ENCODE data around the gene CALD1. TPM values are rescaled to one million over a fixed set of nuclear protein-coding genes. Genes with fewer than 3 reads are reported as not detected.
A peak's percentile ranks its signal among the peaks of the same experiment; 100 is the strongest.

The CALD1 gene
- polyA plus RNA-seq, 4 donors, result 3.4 to 70.8 (median 45.3) TPM

- WGBS, 3 donors, result 77 to 86% (median 82%) methylated on average over 9 of the region's 9 CpGs
- no peak overlapping the region for H3K27ac ChIP-seq (ENCODE audit: low read depth in 1 of 3, low read length in 2 of 3)
- H3K4me1 ChIP-seq (ENCODE audit: control insufficient read depth in 3 of 3, insufficient read depth in 2 of 3, low read depth in 1 of 3, low read length in 2 of 3), result peaks cover 0 to 9% (median 0%) of the 10 kb centered on the region in 3 donors
- no peaks in the 10 kb centered on the region for H3K27me3 ChIP-seq (ENCODE audit: control insufficient read depth in 3 of 3, insufficient read depth in 3 of 3, low read length in 3 of 3)
- no peak for DNase-seq
- H3K36me3 ChIP-seq (ENCODE audit: control insufficient read depth in 3 of 3, insufficient read depth in 2 of 3, low read depth in 1 of 3, low read length in 3 of 3), result no peaks in the 10 kb centered on the region
- no peak for FAIRE-seq
- peaks cover 0 to 12% of the 10 kb centered on the region in 2 donors for H3K9me3 ChIP-seq (ENCODE audit: control insufficient read depth in 2 of 2, insufficient read depth in 1 of 2, low read depth in 1 of 2, low read length in 1 of 2)
- no peak overlapping the region for H3K4me3 ChIP-seq (ENCODE audit: low read depth in 1 of 3, low read length in 3 of 3)
These were observed 120.9 kb downstream of the CALD1 start for GRCh38 chr7:134900166-134900982.

DNA sequence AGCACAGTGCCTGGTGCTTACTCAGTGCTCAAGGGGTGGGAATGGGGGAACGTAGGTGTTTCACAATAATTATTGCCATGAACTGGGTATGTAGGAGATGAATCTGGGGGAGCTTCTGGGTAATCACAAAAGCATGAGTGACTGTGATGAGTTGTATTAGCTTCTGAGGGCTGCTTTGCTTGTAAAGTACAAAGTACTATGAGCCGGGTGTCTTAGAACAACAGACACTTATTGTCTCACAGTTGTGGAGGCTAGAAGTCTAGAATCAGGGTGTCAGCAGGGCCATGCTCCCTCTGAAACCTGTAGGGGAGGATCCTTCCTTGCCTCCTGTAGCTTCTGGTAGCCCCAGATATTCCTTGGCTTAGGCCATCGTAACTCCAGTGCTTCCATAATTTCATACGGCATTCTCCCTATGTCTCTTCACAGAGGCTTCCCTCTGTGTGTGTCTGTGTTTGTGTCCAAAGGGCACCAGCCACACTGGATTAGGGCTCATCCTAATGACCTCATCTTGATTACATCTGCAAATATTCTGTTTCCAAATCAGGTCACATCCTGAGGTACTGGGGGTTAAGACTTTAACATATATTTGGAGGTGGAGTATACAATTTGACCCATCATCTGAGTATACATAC is 122.1 kb downstream of the CALD1 start:
- peak overlapping the region in 2 of 3 donors; percentile 9 to 53 for H3K27ac ChIP-seq (ENCODE audit: low read depth in 1 of 3, low read length in 2 of 3)
- 42 to 67% (median 62%) methylated on average over 4 of the region's 4 CpGs for WGBS, 3 donors
- H3K4me3 ChIP-seq (ENCODE audit: low read depth in 1 of 3, low read length in 3 of 3), result no peak overlapping the region
- H3K4me1 ChIP-seq (ENCODE audit: control insufficient read depth in 3 of 3, insufficient read depth in 2 of 3, low read depth in 1 of 3, low read length in 2 of 3), result peaks cover 0 to 9% (median 0%) of the 10 kb centered on the region in 3 donors
- H3K36me3 ChIP-seq (ENCODE audit: control insufficient read depth in 3 of 3, insufficient read depth in 2 of 3, low read depth in 1 of 3, low read length in 3 of 3), result no peaks in the 10 kb centered on the region
- FAIRE-seq (no peak), DNase-seq (peak in 1 of 2 donors; percentile 62)
- no peaks in the 10 kb centered on the region for H3K27me3 ChIP-seq (ENCODE audit: control insufficient read depth in 3 of 3, insufficient read depth in 3 of 3, low read length in 3 of 3)
- peaks cover 0 to 5% of the 10 kb centered on the region in 2 donors for H3K9me3 ChIP-seq (ENCODE audit: control insufficient read depth in 2 of 2, insufficient read depth in 1 of 2, low read depth in 1 of 2, low read length in 1 of 2)

- peaks cover 0 to 3% of the 10 kb centered on the region in 2 donors for H3K9me3 ChIP-seq (ENCODE audit: control insufficient read depth in 2 of 2, insufficient read depth in 1 of 2, low read depth in 1 of 2, low read length in 1 of 2)
- WGBS, 3 donors, result 77 to 81% (median 80%) methylated on average over 2 of the region's 2 CpGs
- peaks cover 0 to 9% (median 0%) of the 10 kb centered on the region in 3 donors for H3K4me1 ChIP-seq (ENCODE audit: control insufficient read depth in 3 of 3, insufficient read depth in 2 of 3, low read depth in 1 of 3, low read length in 2 of 3)
- no peak overlapping the region for H3K4me3 ChIP-seq (ENCODE audit: low read depth in 1 of 3, low read length in 3 of 3)
- no peak for FAIRE-seq
- no peaks in the 10 kb centered on the region for H3K27me3 ChIP-seq (ENCODE audit: control insufficient read depth in 3 of 3, insufficient read depth in 3 of 3, low read length in 3 of 3)
- peak overlapping the region in 2 of 3 donors; percentile 9 to 53 for H3K27ac ChIP-seq (ENCODE audit: low read depth in 1 of 3, low read length in 2 of 3)
- no peaks in the 10 kb centered on the region for H3K36me3 ChIP-seq (ENCODE audit: control insufficient read depth in 3 of 3, insufficient read depth in 2 of 3, low read depth in 1 of 3, low read length in 3 of 3)
- peak in 1 of 2 donors; percentile 39 for DNase-seq
These were observed 122.6 kb downstream of the CALD1 start for GRCh38 chr7:134902058-134902457.

- Histone ChIP-seq H3K36me3 (ENCODE audit: control insufficient read depth in 3 of 3, insufficient read depth in 2 of 3, low read depth in 1 of 3, low read length in 3 of 3) (no peaks in the 10 kb centered on the region), H3K27ac (ENCODE audit: low read depth in 1 of 3, low read length in 2 of 3) (no peak overlapping the region), H3K27me3 (ENCODE audit: control insufficient read depth in 3 of 3, insufficient read depth in 3 of 3, low read length in 3 of 3) (no peaks in the 10 kb centered on the region), H3K4me1 (ENCODE audit: control insufficient read depth in 3 of 3, insufficient read depth in 2 of 3, low read depth in 1 of 3, low read length in 2 of 3) (peaks cover 0 to 9% (median 0%) of the 10 kb centered on the region in 3 donors), H3K4me3 (ENCODE audit: low read depth in 1 of 3, low read length in 3 of 3) (no peak overlapping the region), H3K9me3 (ENCODE audit: control insufficient read depth in 2 of 2, insufficient read depth in 1 of 2, low read depth in 1 of 2, low read length in 1 of 2) (no peaks in the 10 kb centered on the region)
- WGBS, 3 donors, result 88 to 91% (median 91%) methylated on average over 5 of the region's 5 CpGs
- DNase-seq (no peak), FAIRE-seq (no peak)
These were observed 123.8 kb downstream of the CALD1 start for GRCh38 chr7:134903073-134903790.

GRCh38 chr7:134905375-134905774 is 125.9 kb downstream of the CALD1 start:
- Histone ChIP-seq H3K36me3 (ENCODE audit: control insufficient read depth in 3 of 3, insufficient read depth in 2 of 3, low read depth in 1 of 3, low read length in 3 of 3) (no peaks in the 10 kb centered on the region), H3K9me3 (ENCODE audit: control insufficient read depth in 2 of 2, insufficient read depth in 1 of 2, low read depth in 1 of 2, low read length in 1 of 2) (no peaks in the 10 kb centered on the region), H3K27me3 (ENCODE audit: control insufficient read depth in 3 of 3, insufficient read depth in 3 of 3, low read length in 3 of 3) (no peaks in the 10 kb centered on the region), H3K4me1 (ENCODE audit: control insufficient read depth in 3 of 3, insufficient read depth in 2 of 3, low read depth in 1 of 3, low read length in 2 of 3) (peaks cover 0 to 12% (median 0%) of the 10 kb centered on the region in 3 donors), H3K27ac (ENCODE audit: low read depth in 1 of 3, low read length in 2 of 3) (peak overlapping the region in 1 of 3 donors; percentile 61), H3K4me3 (ENCODE audit: low read depth in 1 of 3, low read length in 3 of 3) (no peak overlapping the region)
- 47 to 67% (median 62%) methylated on average over 2 of the region's 2 CpGs for WGBS, 3 donors
- DNase-seq (peak in 1 of 2 donors; percentile 21), FAIRE-seq (no peak)

DNA sequence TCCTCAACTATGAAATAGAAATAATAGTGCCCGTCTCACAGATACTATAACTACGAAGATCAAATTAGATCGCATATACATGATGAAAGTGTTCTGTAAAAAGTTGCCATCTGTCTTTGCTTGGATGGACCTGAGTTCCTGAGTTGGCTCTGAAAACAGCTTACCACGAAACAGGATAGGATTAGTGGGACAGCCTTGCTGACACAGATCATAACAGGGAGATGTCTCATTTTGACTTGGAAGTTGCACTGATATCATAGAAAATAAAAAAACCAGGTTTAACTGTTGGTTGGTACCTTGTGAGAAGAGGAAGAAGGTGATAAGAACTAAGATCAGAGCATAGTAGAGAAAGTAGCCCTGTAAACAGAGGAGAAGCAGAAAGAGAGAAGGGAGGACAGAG is 127.6 kb downstream of the CALD1 start:
- no peak for DNase-seq
- Histone ChIP-seq H3K4me1 (ENCODE audit: control insufficient read depth in 3 of 3, insufficient read depth in 2 of 3, low read depth in 1 of 3, low read length in 2 of 3) (peaks cover 2 to 14% (median 2%) of the 10 kb centered on the region in 3 donors), H3K27ac (ENCODE audit: low read depth in 1 of 3, low read length in 2 of 3) (no peak overlapping the region), H3K9me3 (ENCODE audit: control insufficient read depth in 2 of 2, insufficient read depth in 1 of 2, low read depth in 1 of 2, low read length in 1 of 2) (no peaks in the 10 kb centered on the region), H3K4me3 (ENCODE audit: low read depth in 1 of 3, low read length in 3 of 3) (no peak overlapping the region), H3K27me3 (ENCODE audit: control insufficient read depth in 3 of 3, insufficient read depth in 3 of 3, low read length in 3 of 3) (no peaks in the 10 kb centered on the region), H3K36me3 (ENCODE audit: control insufficient read depth in 3 of 3, insufficient read depth in 2 of 3, low read depth in 1 of 3, low read length in 3 of 3) (no peaks in the 10 kb centered on the region)
- no peak for FAIRE-seq
- 88 to 90% (median 88%) methylated on average over 4 of the region's 4 CpGs for WGBS, 3 donors

DNA sequence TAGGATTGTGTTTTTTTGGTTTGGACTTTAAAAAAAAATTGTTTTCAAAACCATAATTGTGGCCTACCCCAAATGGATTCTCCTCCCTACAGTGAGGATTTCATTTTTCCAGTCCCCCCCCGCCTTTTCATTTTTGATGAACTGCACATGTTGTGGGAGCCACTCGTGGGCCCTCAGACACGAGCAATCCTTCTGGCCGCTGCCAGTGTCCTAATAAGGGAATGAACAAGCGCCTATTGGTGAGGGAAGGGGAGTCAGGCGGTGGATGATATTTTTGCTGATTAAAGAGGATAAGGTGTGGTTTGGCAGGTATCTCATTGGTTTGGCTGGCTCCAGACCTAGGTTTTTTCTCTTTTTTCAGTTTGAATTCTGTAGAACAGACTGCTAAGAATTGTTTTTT is 128.2 kb downstream of the CALD1 start:
- no peaks in the 10 kb centered on the region for H3K9me3 ChIP-seq (ENCODE audit: control insufficient read depth in 2 of 2, insufficient read depth in 1 of 2, low read depth in 1 of 2, low read length in 1 of 2)
- H3K27ac ChIP-seq (ENCODE audit: low read depth in 1 of 3, low read length in 2 of 3), result no peak overlapping the region
- DNase-seq (no peak), FAIRE-seq (no peak)
- 68 to 75% (median 75%) methylated on average over 6 of the region's 6 CpGs for WGBS, 3 donors
- H3K27me3 ChIP-seq (ENCODE audit: control insufficient read depth in 3 of 3, insufficient read depth in 3 of 3, low read length in 3 of 3), result no peaks in the 10 kb centered on the region
- H3K36me3 ChIP-seq (ENCODE audit: control insufficient read depth in 3 of 3, insufficient read depth in 2 of 3, low read depth in 1 of 3, low read length in 3 of 3), result no peaks in the 10 kb centered on the region
- H3K4me1 ChIP-seq (ENCODE audit: control insufficient read depth in 3 of 3, insufficient read depth in 2 of 3, low read depth in 1 of 3, low read length in 2 of 3), result peaks cover 2 to 11% (median 2%) of the 10 kb centered on the region in 3 donors
- H3K4me3 ChIP-seq (ENCODE audit: low read depth in 1 of 3, low read length in 3 of 3), result no peak overlapping the region

DNA sequence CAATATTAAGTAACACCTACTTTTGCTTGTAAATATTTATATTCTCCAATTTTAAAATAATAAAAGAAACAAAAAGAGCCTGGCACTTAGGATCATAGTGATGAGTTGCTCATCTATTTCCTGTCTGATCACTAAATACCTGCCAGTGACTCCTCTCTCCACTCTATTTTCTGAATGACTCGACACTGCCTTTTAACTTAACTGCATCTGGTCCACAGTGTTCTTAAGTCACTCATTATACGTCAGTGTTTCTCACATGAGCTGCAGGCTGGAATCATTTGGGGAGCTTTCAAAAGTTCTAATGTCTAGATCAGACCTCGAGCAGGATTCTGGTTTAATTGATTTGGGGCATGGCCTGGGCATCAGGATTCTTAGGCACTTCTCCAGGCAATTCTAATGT is 128.9 kb downstream of the CALD1 start:
- no peak for FAIRE-seq
- WGBS, 3 donors, result 66 to 71% (median 68%) methylated on average over 3 of the region's 3 CpGs

More for the DNA sequence above, 128.9 kb downstream of the CALD1 start:
- no peaks in the 10 kb centered on the region for H3K27me3 ChIP-seq (ENCODE audit: control insufficient read depth in 3 of 3, insufficient read depth in 3 of 3, low read length in 3 of 3)
- H3K4me1 ChIP-seq (ENCODE audit: control insufficient read depth in 3 of 3, insufficient read depth in 2 of 3, low read depth in 1 of 3, low read length in 2 of 3), result peaks cover 2 to 11% (median 2%) of the 10 kb centered on the region in 3 donors
- DNase-seq, result no peak
- H3K4me3 ChIP-seq (ENCODE audit: low read depth in 1 of 3, low read length in 3 of 3), result no peak overlapping the region
- no peaks in the 10 kb centered on the region for H3K36me3 ChIP-seq (ENCODE audit: control insufficient read depth in 3 of 3, insufficient read depth in 2 of 3, low read depth in 1 of 3, low read length in 3 of 3)
- H3K27ac ChIP-seq (ENCODE audit: low read depth in 1 of 3, low read length in 2 of 3), result peak overlapping the region in 1 of 3 donors; percentile 14
- H3K9me3 ChIP-seq (ENCODE audit: control insufficient read depth in 2 of 2, insufficient read depth in 1 of 2, low read depth in 1 of 2, low read length in 1 of 2), result no peaks in the 10 kb centered on the region

Measured in small intestine (tissue), 7 donors.